Measurements from ENCODE around the gene KCNE4. TPM values are rescaled to one million over a fixed set of nuclear protein-coding genes. Genes with fewer than 3 reads are reported as not detected.

Gene KCNE4
- total RNA-seq, 4 donors from 2014 or later: 9.8 to 52.8 (median 25.4) TPM

DNA sequence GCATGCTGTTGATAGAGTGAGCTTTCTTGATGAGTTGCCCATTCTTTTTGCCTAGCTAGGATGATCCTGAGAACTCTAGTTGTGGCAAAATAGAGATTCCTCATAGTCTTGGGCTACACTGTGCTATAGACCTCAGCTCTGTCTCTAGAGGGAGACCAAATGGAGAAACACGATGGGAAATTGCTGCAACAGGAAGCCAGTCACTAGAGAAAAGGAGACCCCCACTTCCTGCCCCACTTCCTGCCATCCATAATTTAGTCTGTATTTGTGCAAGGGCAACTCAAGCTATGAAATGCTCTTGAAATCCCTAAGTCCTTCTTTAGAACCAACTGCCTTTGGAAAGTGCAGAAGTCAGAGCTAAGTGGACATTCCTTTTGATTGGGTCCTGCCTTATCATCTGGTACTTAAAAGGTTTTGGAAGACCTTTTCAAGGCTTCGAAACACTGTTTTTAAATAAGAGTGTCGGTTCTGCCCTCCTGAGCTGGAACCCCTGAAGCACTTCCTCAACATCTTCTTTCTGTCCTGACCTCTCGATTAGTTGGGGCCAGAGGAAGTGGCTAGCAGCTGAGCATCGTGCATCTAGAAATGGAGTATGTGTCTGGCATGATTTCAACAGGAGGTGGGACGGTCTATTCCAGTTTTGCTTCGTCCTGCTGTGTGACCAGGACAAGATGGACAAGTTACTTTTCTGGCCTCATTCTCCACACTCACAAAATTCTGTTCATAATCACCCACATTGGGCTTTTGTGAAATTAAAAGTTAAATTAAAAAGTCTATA, 8.6 kb upstream of the KCNE4 start:
- no peaks in the 10 kb centered on the region for H3K9me3 ChIP-seq
- intact Hi-C loops (cut with DNase I; ENCODE audit: low total_unique reads): no loop called here
- no peak overlapping the region for H3K27ac ChIP-seq
- no peaks in the 10 kb centered on the region for H3K27me3 ChIP-seq
- no peaks in the 10 kb centered on the region for H3K4me1 ChIP-seq
- H3K36me3 ChIP-seq: no peaks in the 10 kb centered on the region
- TF ChIP-seq POLR2A (IDR thresholded peaks at IDR 0.05): no peak
- no peak overlapping the region for H3K4me3 ChIP-seq
- no peak for DNase-seq

DNA sequence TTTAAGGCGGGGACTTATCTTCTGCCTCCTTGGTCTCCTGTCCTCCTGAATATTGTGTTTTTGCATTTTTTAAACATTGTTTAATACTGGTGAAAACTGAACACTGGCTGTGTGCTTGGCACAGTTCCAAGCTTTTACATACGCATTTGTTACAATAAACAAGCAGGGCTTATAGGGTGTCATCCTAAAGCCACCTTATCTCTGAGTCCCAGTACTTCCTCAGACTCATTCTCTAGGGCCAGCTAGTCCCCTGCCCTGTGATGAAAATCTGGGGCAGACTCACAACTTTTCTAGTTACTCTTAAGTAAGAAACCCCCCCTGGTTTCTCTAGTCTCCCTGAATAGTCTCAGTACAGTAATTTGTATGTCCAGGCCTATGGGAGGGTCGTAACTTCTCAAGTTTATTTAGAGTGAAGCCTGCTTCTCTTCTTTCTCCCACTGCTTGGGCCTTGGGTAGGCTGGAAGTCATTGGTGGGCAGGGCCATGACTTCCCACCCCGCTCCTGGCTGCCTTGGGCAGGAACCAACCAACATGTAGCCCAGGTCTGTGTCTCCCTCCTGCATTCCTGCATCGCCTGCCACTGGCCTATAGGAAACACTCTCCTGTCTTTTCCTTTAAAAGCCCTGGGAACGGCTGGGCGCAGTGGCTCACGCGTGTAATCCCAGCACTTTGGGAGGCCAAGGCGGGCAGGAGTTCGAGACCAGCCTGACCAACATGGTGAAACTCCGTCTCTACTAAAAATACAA, 7.7 kb upstream of the KCNE4 start:
- no peak for TF ChIP-seq POLR2A (IDR thresholded peaks at IDR 0.05)
- TF ChIP-seq, protein P1, sequence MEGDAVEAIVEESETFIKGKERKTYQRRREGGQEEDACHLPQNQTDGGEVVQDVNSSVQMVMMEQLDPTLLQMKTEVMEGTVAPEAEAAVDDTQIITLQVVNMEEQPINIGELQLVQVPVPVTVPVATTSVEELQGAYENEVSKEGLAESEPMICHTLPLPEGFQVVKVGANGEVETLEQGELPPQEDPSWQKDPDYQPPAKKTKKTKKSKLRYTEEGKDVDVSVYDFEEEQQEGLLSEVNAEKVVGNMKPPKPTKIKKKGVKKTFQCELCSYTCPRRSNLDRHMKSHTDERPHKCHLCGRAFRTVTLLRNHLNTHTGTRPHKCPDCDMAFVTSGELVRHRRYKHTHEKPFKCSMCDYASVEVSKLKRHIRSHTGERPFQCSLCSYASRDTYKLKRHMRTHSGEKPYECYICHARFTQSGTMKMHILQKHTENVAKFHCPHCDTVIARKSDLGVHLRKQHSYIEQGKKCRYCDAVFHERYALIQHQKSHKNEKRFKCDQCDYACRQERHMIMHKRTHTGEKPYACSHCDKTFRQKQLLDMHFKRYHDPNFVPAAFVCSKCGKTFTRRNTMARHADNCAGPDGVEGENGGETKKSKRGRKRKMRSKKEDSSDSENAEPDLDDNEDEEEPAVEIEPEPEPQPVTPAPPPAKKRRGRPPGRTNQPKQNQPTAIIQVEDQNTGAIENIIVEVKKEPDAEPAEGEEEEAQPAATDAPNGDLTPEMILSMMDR (IDR thresholded peaks at IDR 0.05): no peak
- Histone ChIP-seq H3K9me3 (no peaks in the 10 kb centered on the region), H3K36me3 (no peaks in the 10 kb centered on the region), H3K4me3 (no peak overlapping the region), H3K27me3 (no peaks in the 10 kb centered on the region), H3K27ac (no peak overlapping the region), H3K4me1 (no peaks in the 10 kb centered on the region)
- intact Hi-C loops (cut with DNase I; ENCODE audit: low total_unique reads): no loop called here
- no peak for DNase-seq

DNA sequence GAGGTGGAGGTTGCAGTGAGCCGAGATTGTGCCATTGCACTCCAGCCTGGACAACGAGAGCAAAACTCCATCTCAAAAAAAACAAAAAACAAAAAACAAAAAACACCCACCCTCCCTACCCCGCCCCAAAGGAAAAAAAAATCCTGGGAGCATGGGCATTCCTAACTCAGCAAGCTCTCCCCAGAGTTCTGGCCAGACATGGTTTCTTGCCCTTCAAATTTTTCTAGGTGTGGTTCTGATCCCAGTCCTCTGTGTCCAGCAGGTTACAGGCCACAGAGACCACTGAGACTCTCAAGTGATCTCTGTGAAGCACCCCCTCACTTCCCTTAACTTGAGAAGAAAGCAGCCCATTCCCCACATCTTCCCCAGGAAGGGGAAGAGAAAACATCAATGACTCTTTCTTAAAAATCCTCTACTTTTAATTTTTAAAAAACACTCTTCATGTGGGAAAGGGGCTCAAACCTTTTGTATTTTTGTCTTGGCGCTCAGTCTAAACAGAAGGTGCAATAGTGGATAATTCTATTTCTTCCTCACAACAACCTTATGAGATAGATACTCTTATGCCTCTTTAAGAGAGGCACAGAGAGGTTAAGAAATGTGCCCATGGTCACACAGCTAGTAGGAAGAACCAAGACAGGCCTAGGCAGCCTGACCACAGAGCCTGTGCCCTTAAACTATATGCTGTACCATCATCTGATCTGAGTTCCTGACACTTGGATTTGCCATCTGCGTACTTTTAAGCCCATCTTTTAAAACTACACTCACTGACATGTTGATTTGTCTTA, 6.9 kb upstream of the KCNE4 start:
- DNase-seq: no peak
- Histone ChIP-seq H3K4me3 (no peak overlapping the region), H3K4me1 (no peaks in the 10 kb centered on the region), H3K27me3 (no peaks in the 10 kb centered on the region), H3K9me3 (no peaks in the 10 kb centered on the region), H3K36me3 (no peaks in the 10 kb centered on the region), H3K27ac (no peak overlapping the region)
- no peak for TF ChIP-seq POLR2A (IDR thresholded peaks at IDR 0.05)
- TF ChIP-seq, protein P1 (IDR thresholded peaks at IDR 0.05): no peak
- intact Hi-C loops (cut with DNase I; ENCODE audit: low total_unique reads): no loop called here

DNA sequence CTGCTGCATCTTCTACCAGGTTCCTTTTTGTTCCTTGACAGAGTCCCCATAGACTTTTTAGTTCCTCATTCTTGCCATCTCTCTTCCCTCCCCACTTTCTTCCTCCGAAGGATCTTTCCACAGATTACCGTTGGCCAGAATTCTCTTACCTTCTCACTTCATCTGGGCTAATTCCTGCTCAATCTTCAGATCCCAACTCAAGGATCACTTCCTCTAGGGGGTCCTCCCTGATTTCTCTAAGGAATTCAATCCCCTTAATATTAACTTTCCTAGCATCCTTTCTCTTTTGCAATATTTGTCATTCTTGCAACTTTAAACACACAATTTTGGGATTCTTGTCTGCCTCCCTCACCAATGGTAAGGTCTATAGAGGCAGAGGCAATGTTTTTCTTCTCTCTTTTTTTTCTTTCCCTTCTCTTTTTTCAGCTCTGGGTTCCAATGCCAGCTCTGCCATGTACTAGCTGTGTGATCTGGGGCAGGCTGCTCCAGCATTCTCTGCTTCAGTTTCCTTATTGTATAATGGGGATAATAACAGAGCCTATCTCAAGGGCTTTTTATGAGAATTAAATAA, 5.4 kb upstream of the KCNE4 start:
- no peaks in the 10 kb centered on the region for H3K9me3 ChIP-seq
- no peak overlapping the region for H3K4me3 ChIP-seq
- DNase-seq: no peak
- intact Hi-C loops (cut with DNase I; ENCODE audit: low total_unique reads): no loop called here
- H3K4me1 ChIP-seq: no peaks in the 10 kb centered on the region
- TF ChIP-seq POLR2A (IDR thresholded peaks at IDR 0.05): no peak
- TF ChIP-seq, protein P1 (IDR thresholded peaks at IDR 0.05): no peak
- H3K27ac ChIP-seq: peak overlapping the region; percentile 53 to 79
- no peaks in the 10 kb centered on the region for H3K36me3 ChIP-seq
- H3K27me3 ChIP-seq: no peaks in the 10 kb centered on the region

DNA sequence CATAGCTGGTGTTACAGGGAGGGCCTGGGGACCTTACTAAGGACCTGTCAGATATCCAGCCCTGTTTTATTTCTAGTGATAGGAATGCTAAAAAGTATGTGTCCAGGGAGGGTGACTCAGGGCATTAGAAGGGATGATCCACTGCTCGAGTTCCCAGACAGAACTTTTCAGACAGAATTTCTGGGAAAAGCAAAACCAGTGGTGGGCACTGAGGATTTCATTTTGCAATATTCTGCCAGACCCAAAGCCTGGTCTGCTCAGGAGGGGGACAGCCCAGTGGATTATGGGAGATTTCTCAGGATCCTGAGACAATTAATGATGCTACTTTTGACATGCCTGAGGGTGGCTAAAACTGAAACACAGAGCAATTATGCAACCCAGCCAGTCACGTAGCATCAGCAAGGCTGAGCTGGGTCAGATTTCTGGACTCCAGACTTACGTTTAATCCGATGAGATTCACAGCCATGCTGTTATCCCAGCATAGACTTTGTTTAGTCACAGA, 4.7 kb upstream of the KCNE4 start:
- Histone ChIP-seq H3K4me3 (no peak overlapping the region), H3K27me3 (no peaks in the 10 kb centered on the region), H3K9me3 (no peaks in the 10 kb centered on the region), H3K36me3 (no peaks in the 10 kb centered on the region), H3K27ac (peak overlapping the region; percentile 53 to 79), H3K4me1 (no peaks in the 10 kb centered on the region)
- no peak for DNase-seq
- intact Hi-C loops (cut with DNase I; ENCODE audit: low total_unique reads): no loop called here
- TF ChIP-seq, protein P1 (IDR thresholded peaks at IDR 0.05): no peak
- no peak for TF ChIP-seq POLR2A (IDR thresholded peaks at IDR 0.05)
